GM12878 (cell line): ENCODE data around the gene TOR1AIP1. TPM values are rescaled to one million over a fixed set of nuclear protein-coding genes. Genes with fewer than 3 reads are reported as not detected.

Experiments
- ATAC-seq: fragments of 200-7000 bp; cut with Tn5 transposase; 3 replicates; pipeline ENCODE4 v1.9.1; 2020; ENCODE audit warnings: mild to moderate bottlenecking, moderate library complexity
- BruUV-seq: library from RNA; stranded (reverse); fragments of 400-500 nt; replicated peaks from 2 replicates; lab custom pipeline; 2021; lab: Mats Ljungman, UMichigan
- CTCF ChIA-PET: fragments of 300-600 bp; sonication (Branson Sonifier 250); formaldehyde crosslinking; extraction: SDS; loops from one replicate; lab custom pipeline; 2021; ENCODE audit warnings: inconsistent platforms; lab: Yijun Ruan, JAX
- POLR2A ChIA-PET: fragments of 350-600 bp; formaldehyde crosslinking; extraction: SDS; loops from one replicate; lab custom pipeline; 2021; ENCODE audit warnings: inconsistent platforms; lab: Charles Lee
- RAD21 ChIA-PET: fragments of 300-600 bp; sonication (Branson Sonifier 250); formaldehyde crosslinking; loops from one replicate; lab custom pipeline; 2023; ENCODE audit warnings: antibody characterized with exemption; ENCODE audit not compliant: unreplicated experiment; lab: Charles Lee
- SMC1A ChIA-PET: fragments of 300-600 bp; sonication (Branson Sonifier 250); formaldehyde crosslinking; loops from one replicate; lab custom pipeline; 2023; ENCODE audit not compliant: unreplicated experiment, uncharacterized antibody; lab: Charles Lee
- DNase-seq: peaks from one replicate; pipeline ENCODE4 v3.0.0-alpha.2; 2011; ENCODE audit warnings: low read depth, low spot score
- FAIRE-seq: peaks from 3 replicates; lab custom pipeline; 2011; peaks lifted over from hg19 to GRCh38; lab: Jason Lieb, UNC
- H2AFZ ChIP-seq: 2 replicates; pipeline ENCODE4 v1.6.0; 2011; ENCODE audit warnings: low read depth, low read length, control low read depth; ENCODE audit not compliant: control insufficient read depth
- H3K27ac ChIP-seq: 2 replicates; pipeline ENCODE4 v1.5.1; 2011; ENCODE audit warnings: control low read depth; ENCODE audit not compliant: control insufficient read depth, insufficient read depth
- H3K27me3 ChIP-seq, 2 experiments: replicated peaks in 1 of 2; 2 replicates each; pipeline versions ENCODE4 v1.6.0 to v1.6.1; 2011; ENCODE audit warnings: low read length in 1 of 2; ENCODE audit not compliant: control insufficient read depth in 2 of 2, insufficient read depth in 2 of 2
- H3K36me3 ChIP-seq, 2 experiments: 2 replicates each; pipeline ENCODE4 v1.5.1; 2011; ENCODE audit warnings: low read length in 1 of 2; ENCODE audit not compliant: control insufficient read depth in 2 of 2, insufficient read depth in 2 of 2
- H3K4me1 ChIP-seq: 2 replicates; pipeline ENCODE4 v1.6.1; 2011; ENCODE audit warnings: mild to moderate bottlenecking, low read length, moderate library complexity, mixed read lengths; ENCODE audit not compliant: control insufficient read depth, insufficient read depth
- H3K4me2 ChIP-seq: 2 replicates; pipeline ENCODE4 v1.6.0; 2011; ENCODE audit warnings: control low read depth; ENCODE audit not compliant: control insufficient read depth, insufficient read depth
- H3K4me3 ChIP-seq: fragments of 200-600 bp; sonication (generic); 2 replicates; pipeline ENCODE4 v1.5.1; 2016
- H3K79me2 ChIP-seq: 2 replicates; pipeline ENCODE4 v1.6.0; 2011; ENCODE audit warnings: low read length; ENCODE audit not compliant: control insufficient read depth, insufficient read depth
- H3K9ac ChIP-seq: 2 replicates; pipeline ENCODE4 v1.8.0; 2011; ENCODE audit warnings: low read length, control low read depth, mixed read lengths; ENCODE audit not compliant: control insufficient read depth, insufficient read depth
- H3K9me3 ChIP-seq: replicated peaks from 3 replicates; pipeline ENCODE4 v1.5.1; 2011; ENCODE audit warnings: mild to moderate bottlenecking, low read length; ENCODE audit not compliant: control insufficient read depth, insufficient read depth
- H4K20me1 ChIP-seq: 2 replicates; pipeline ENCODE4 v1.6.0; 2011; ENCODE audit not compliant: control insufficient read depth, insufficient read depth
- BHLHE40 ChIP-seq, 2 experiments: fragments of 450-650 bp in 1 of 2; IDR thresholded peaks; 2 replicates each; pipeline ENCODE4 v1.6.1; 2011 to 2017; ENCODE audit warnings: low read depth in 2 of 2, borderline replicate concordance in 1 of 2, improper control_type of control experiment in 1 of 2, low read length in 1 of 2, mild to moderate bottlenecking in 1 of 2
- E4F1 ChIP-seq: fragments of 450-650 bp; IDR thresholded peaks from 2 replicates; pipeline ENCODE4 v1.6.1; 2018; ENCODE audit warnings: borderline replicate concordance, mild to moderate bottlenecking; ENCODE audit not compliant: partially characterized antibody
- FOXM1 ChIP-seq: IDR thresholded peaks from 2 replicates; pipeline ENCODE4 v1.6.1; 2012; ENCODE audit warnings: low read depth, mild to moderate bottlenecking, inconsistent platforms, low read length, moderate library complexity
- JUND ChIP-seq: IDR thresholded peaks from 2 replicates; pipeline ENCODE4 v1.6.1; 2012; ENCODE audit warnings: low read depth, mild to moderate bottlenecking, low read length, improper control_type of control experiment, moderate library complexity
- NR2C1 ChIP-seq: fragments of 450-650 bp; IDR thresholded peaks from 2 replicates; pipeline ENCODE4 v1.6.1; 2017; ENCODE audit warnings: antibody characterized with exemption, mild to moderate bottlenecking, moderate library complexity
- PKNOX1 ChIP-seq: fragments of 450-650 bp; IDR thresholded peaks from 2 replicates; pipeline ENCODE4 v1.6.1; 2016; ENCODE audit warnings: mild to moderate bottlenecking
- POLR2AphosphoS2 ChIP-seq: IDR thresholded peaks from 2 replicates; pipeline ENCODE4 v1.6.1; 2011; ENCODE audit warnings: low read depth, mild to moderate bottlenecking, low read length, improper control_type of control experiment, moderate library complexity
- RELA ChIP-seq: fragments of 450-650 bp; IDR thresholded peaks from 2 replicates; pipeline ENCODE4 v1.8.0; 2014; ENCODE audit warnings: borderline replicate concordance; ENCODE audit not compliant: partially characterized antibody
- SKIL ChIP-seq: fragments of 450-650 bp; IDR thresholded peaks from 2 replicates; pipeline ENCODE4 v1.6.1; 2017; ENCODE audit warnings: mild to moderate bottlenecking, low read depth, inconsistent platforms; ENCODE audit not compliant: poor library complexity, severe bottlenecking
- YBX1 ChIP-seq: fragments of 450-650 bp; IDR thresholded peaks from 2 replicates; pipeline ENCODE4 v1.6.1; 2016; ENCODE audit warnings: antibody characterized with exemption
- WGBS: methylation state at CpG from one replicate; pipeline ENCODE4 v1.1.6; 2016; ENCODE audit warnings: low lambda C conversion rate; ENCODE audit not compliant: insufficient replicate concordance, insufficient coverage; ENCODE audit errors: missing lambda C conversion rate; 5-methylcytosine and 5-hydroxymethylcytosine counted together
- in situ Hi-C: fragments of 300-500 bp; cut with MboI; formaldehyde crosslinking; loops from 9 replicates; pipeline ENCODE4 v1.14.3; 2018; ENCODE audit warnings: mixed read lengths
- intact Hi-C: fragments of 100-400 bp; cut with micrococcal nuclease; formaldehyde crosslinking; loops from one replicate; pipeline ENCODE4 v1.14.2; 2022; ENCODE audit not compliant: unreplicated experiment
- polyA plus RNA-seq, 11 experiments: library from polyadenylated mRNA; depleted of rRNA in 4 of 11; unstranded in 6 of 11; stranded (reverse) in 5 of 11; fragments of >200 nt; fragmentation: Nextera tagmentation in 4 of 11; fragmentation: Illumina TruSeq in 1 of 11; extraction: Ambion mirVana in 4 of 11; extraction: Trizol in 1 of 11; gene quantifications; 1 replicate in 1 of 11; 2 replicates in 10 of 11; pipeline versions ENCODE4 v1.2.1 to v1.2.3, GENCODE V29; 2011 to 2016; ENCODE audit warnings: inconsistent platforms in 2 of 11, missing spikeins in 2 of 11, low read depth in 1 of 11
- total RNA-seq, 4 experiments: library from RNA; depleted of rRNA in 3 of 4; stranded (reverse); fragments of >200 nt in 3 of 4; fragmentation: Illumina TruSeq in 1 of 4; extraction: Trizol in 1 of 4; gene quantifications; 2 replicates each; pipeline versions ENCODE4 v1.2.1 to v1.2.3, GENCODE V29; 2013 to 2021

Gene TOR1AIP1
- total and polyA plus RNA-seq, 10 of the 15 experiments (the other 5 are each of a cell fraction or from before 2014, with no cell fraction given), result 14.8 to 36.0 (median 25.8) TPM

- ChIA-PET RAD21 (interaction anchor here (1.8 kb wide), 1 partner anchor 57 kb away, joined by 5 read pairs; no protein-coding TSS in a partner anchor), CTCF (interaction anchor here (0.8 kb wide), 1 partner anchor 12 kb away, joined by 3 read pairs; no protein-coding TSS in a partner anchor)
Observed at GRCh38 chr1:179925302-179925701, 43.2 kb downstream of the TOR1AIP1 start.

More at GRCh38 chr1:179925302-179925701, 43.2 kb downstream of the TOR1AIP1 start:
- WGBS, result 99% methylated on average over 5 of the region's 5 CpGs
- no peak overlapping the region for H2AFZ ChIP-seq
- TF ChIP-seq SKIL (no peak), E4F1 (no peak), PKNOX1 (no peak), JUND (no peak), RELA (no peak), FOXM1 (no peak), YBX1 (no peak), BHLHE40 (IDR thresholded peaks at IDR 0.05; ENCODE audit: borderline replicate concordance in 1 of 2, low read depth in 2 of 2, low read length in 1 of 2) (no peak), NR2C1 (no peak), POLR2AphosphoS2 (no peak)
- no peaks in the 10 kb centered on the region for H3K79me2 ChIP-seq
- H3K4me3 ChIP-seq, result no peak overlapping the region
- peaks cover 0 to 9% of the 10 kb centered on the region in 2 experiments; a peak in 1 of 4 replicates for H3K36me3 ChIP-seq
- H3K4me1 ChIP-seq, result no peaks in the 10 kb centered on the region
- no TSS peak for BruUV-seq
- H3K4me2 ChIP-seq, result no peak overlapping the region
- no peaks in the 10 kb centered on the region for H4K20me1 ChIP-seq
- in situ Hi-C loops, result no loop called here
- ATAC-seq, result no peak
- ChIA-PET POLR2A (no interaction called here), SMC1A (interaction anchor here (0.9 to 1.5 kb wide), 4 partner anchors 18 to 65 kb away, joined by 3 read pairs; no protein-coding TSS in a partner anchor)
- H3K27me3 ChIP-seq, result no peaks in the 10 kb centered on the region
- no peak overlapping the region for H3K9ac ChIP-seq
- intact Hi-C loops, result no loop called here
- no peaks in the 10 kb centered on the region for H3K9me3 ChIP-seq
- no peak overlapping the region for H3K27ac ChIP-seq
- FAIRE-seq, result no peak
- no peak for DNase-seq
